Measurements from ENCODE around the gene TMEM233. TPM values are rescaled to one million over a fixed set of nuclear protein-coding genes. Genes with fewer than 3 reads are reported as not detected.

TMEM233 gene
- total RNA-seq, 1 donor from 2014 or later = not detected

- DNase-seq = no peak
Observed at GRCh38 chr12:119681728-119682638, 88.4 kb downstream of the TMEM233 start.

- DNase-seq = no peak
Observed at GRCh38 chr12:119682639-119683252, 89.2 kb downstream of the TMEM233 start.

- DNase-seq = no peak
Observed at GRCh38 chr12:119683413-119683812, 89.8 kb downstream of the TMEM233 start.

- DNase-seq = no peak
Observed at GRCh38 chr12:119683816-119684215, 90.2 kb downstream of the TMEM233 start.

GRCh38 chr12:119684711-119685369 is 91.3 kb downstream of the TMEM233 start:
- no peak for DNase-seq

GRCh38 chr12:119685375-119685774 is 91.8 kb downstream of the TMEM233 start:
- no peak for DNase-seq

- no peak for DNase-seq
Observed at GRCh38 chr12:119686355-119686754, 92.8 kb downstream of the TMEM233 start.

- DNase-seq = peak; percentile 31
Observed at GRCh38 chr12:119686776-119687175, 93.2 kb downstream of the TMEM233 start.

- no peak for DNase-seq
Observed at GRCh38 chr12:119687406-119687805, 93.8 kb downstream of the TMEM233 start.

GRCh38 chr12:119687879-119688278 is 94.3 kb downstream of the TMEM233 start:
- DNase-seq = no peak

- no peak for DNase-seq
Observed at GRCh38 chr12:119689935-119690500, 96.4 kb downstream of the TMEM233 start.

GRCh38 chr12:119691202-119691810 is 97.7 kb downstream of the TMEM233 start:
- no peak for DNase-seq

- no peak for DNase-seq
Observed at GRCh38 chr12:119692410-119692809, 98.8 kb downstream of the TMEM233 start.

Small RNA genes within 50 kb of the gene (small RNA-seq; reads per million reads assigned to genes)
- gene RN7SKP197 = not detected

Other genes starting within 250 kb of the TMEM233 start
- gene PRKAB1, start 74.4 kb downstream of the TMEM233 start, total RNA-seq = 16.8 TPM

Data from occipital lobe (tissue), 3 donors.